22Rv1 (cell line): ENCODE data around the gene OCA2.

Experiments
- CTCF ChIP-seq: fragments of 450-650 bp; IDR thresholded peaks from 2 replicates; pipeline ENCODE4 v1.5.1; 2017; ENCODE audit warnings: mild to moderate bottlenecking
- ZFX ChIP-seq: fragments of 450-650 bp; IDR thresholded peaks from 2 replicates; pipeline ENCODE4 v1.6.1; 2017; ENCODE audit warnings: antibody characterized with exemption, borderline replicate concordance

DNA sequence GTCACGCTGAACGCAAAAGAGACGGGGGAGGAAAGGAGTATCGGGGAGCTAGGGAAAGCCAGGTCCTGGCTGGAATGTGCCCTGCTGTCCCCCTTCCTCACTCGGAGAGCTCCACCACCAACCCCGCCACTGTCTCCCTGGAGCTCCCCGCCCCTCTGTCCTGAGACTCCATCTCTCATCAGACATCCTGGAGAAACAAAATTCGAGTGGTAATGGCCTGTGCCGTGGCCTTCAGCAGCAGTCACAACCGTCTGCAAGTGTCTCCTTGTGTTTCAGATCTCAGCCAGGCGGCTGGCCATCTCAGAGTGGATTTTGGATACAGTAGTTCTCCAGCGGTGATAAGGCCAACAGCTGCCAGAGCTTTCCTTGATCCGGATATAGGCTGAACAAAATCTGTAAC, 76.9 kb downstream of the OCA2 start:
- TF ChIP-seq CTCF (no peak), ZFX (no peak)
